H1 (cell line): ENCODE results near the gene UNK. TPM values are rescaled to one million over a fixed set of nuclear protein-coding genes. Genes with fewer than 3 reads are reported as not detected.

Experiments
- CTCF ChIA-PET: fragments of 300-600 bp; sonication (Branson Sonifier 250); formaldehyde crosslinking; loops from one replicate; lab custom pipeline; 2021; ENCODE audit not compliant: partially characterized antibody; lab: Charles Lee
- POLR2A ChIA-PET: fragments of 300-600 bp; sonication (Branson Sonifier 250); formaldehyde crosslinking; loops from one replicate; lab custom pipeline; 2021; ENCODE audit warnings: inconsistent platforms; ENCODE audit not compliant: partially characterized antibody; lab: Charles Lee
- DNase-seq, 2 experiments: peaks; one replicate each; pipeline versions ENCODE4 v3.0.0 to v3.0.0-alpha.2; 2010 to 2022; ENCODE audit warnings: low spot score in 2 of 2, low read depth in 1 of 2, mixed read lengths in 1 of 2
- FAIRE-seq: peaks from 2 replicates; lab custom pipeline; 2011; peaks lifted over from hg19 to GRCh38; lab: Jason Lieb, UNC
- H2AFZ ChIP-seq: 2 replicates; pipeline ENCODE4 v1.8.1; 2012; ENCODE audit warnings: low read length, inconsistent platforms
- H2AK5ac ChIP-seq: 2 replicates; pipeline ENCODE4 v1.6.1; 2013; ENCODE audit warnings: low read depth, low read length
- H2BK120ac ChIP-seq: replicated peaks from 2 replicates; pipeline ENCODE3; 2013; ENCODE audit warnings: low read depth, low read length, inconsistent platforms
- H2BK12ac ChIP-seq: 2 replicates; pipeline ENCODE4 v1.6.1; 2013; ENCODE audit warnings: low read depth, low read length
- H2BK15ac ChIP-seq: 2 replicates; pipeline ENCODE4 v1.6.1; 2013; ENCODE audit warnings: low read length
- H2BK20ac ChIP-seq: 2 replicates; pipeline ENCODE4 v1.6.1; 2013; ENCODE audit warnings: low read length
- H2BK5ac ChIP-seq: 2 replicates; pipeline ENCODE4 v1.6.1; 2013; ENCODE audit warnings: low read depth, low read length
- H3K14ac ChIP-seq: 2 replicates; pipeline ENCODE4 v1.6.1; 2013; ENCODE audit warnings: inconsistent platforms; ENCODE audit not compliant: insufficient read length
- H3K18ac ChIP-seq: 2 replicates; pipeline ENCODE4 v1.6.1; 2013; ENCODE audit warnings: low read length; ENCODE audit errors: extremely low read depth
- H3K23ac ChIP-seq: 2 replicates; pipeline ENCODE4 v1.6.1; 2013; ENCODE audit warnings: inconsistent platforms; ENCODE audit not compliant: insufficient read length
- H3K23me2 ChIP-seq: 2 replicates; pipeline ENCODE4 v1.6.1; 2013; ENCODE audit warnings: low read depth, low read length
- H3K27ac ChIP-seq: 2 replicates; pipeline ENCODE4 v1.6.1; 2011; ENCODE audit warnings: low read depth, low read length, inconsistent platforms
- H3K27me3 ChIP-seq, 4 experiments: replicated peaks in 1 of 4; 1 replicate in 1 of 4; 2 replicates in 3 of 4; pipeline versions ENCODE4 v1.6.1 to v1.8.1; 2011 to 2013; ENCODE audit warnings: low read length in 3 of 4, mild to moderate bottlenecking in 3 of 4, inconsistent platforms in 2 of 4, mixed read lengths in 2 of 4, moderate library complexity in 1 of 4; ENCODE audit not compliant: control insufficient read depth in 3 of 4, insufficient read depth in 3 of 4; ENCODE audit errors: extremely low read depth in 1 of 4
- H3K36me3 ChIP-seq, 4 experiments: 2 replicates each; pipeline versions ENCODE4 v1.6.1 to v1.8.1; 2011 to 2013; ENCODE audit warnings: mild to moderate bottlenecking in 4 of 4, low read length in 3 of 4, moderate library complexity in 2 of 4, control low read depth in 1 of 4, inconsistent platforms in 1 of 4; ENCODE audit not compliant: insufficient read depth in 4 of 4, control insufficient read depth in 2 of 4
- H3K4ac ChIP-seq: replicated peaks from 2 replicates; pipeline ENCODE3; 2013; ENCODE audit warnings: low read length, low read depth, mixed read lengths, inconsistent platforms; ENCODE audit not compliant: insufficient read length
- H3K4me1 ChIP-seq, 4 experiments: replicated peaks in 1 of 4; 1 replicate in 1 of 4; 2 replicates in 3 of 4; pipeline versions ENCODE4 v1.6.1 to v1.8.1; 2011 to 2013; ENCODE audit warnings: low read length in 3 of 4, inconsistent platforms in 2 of 4, mixed read lengths in 1 of 4; ENCODE audit not compliant: insufficient read depth in 4 of 4, control insufficient read depth in 3 of 4
- H3K4me2 ChIP-seq, 2 experiments: 2 replicates each; pipeline versions ENCODE4 v1.6.1 to v1.8.1; 2011 to 2013; ENCODE audit warnings: low read depth in 2 of 2, low read length in 2 of 2, control low read depth in 1 of 2, inconsistent platforms in 1 of 2, mild to moderate bottlenecking in 1 of 2; ENCODE audit not compliant: insufficient read depth in 1 of 2
- H3K4me3 ChIP-seq, 4 experiments: fragments of 200-600, 300-600 bp in 1 of 4; sonication (generic), shearing (Covaris generic), sonication (Bioruptor Twin) in 1 of 4; 2 replicates each; pipeline versions ENCODE4 v1.5.1 to v1.8.1; 2011 to 2016; ENCODE audit warnings: low read length in 4 of 4, low read depth in 3 of 4, control low read depth in 2 of 4, inconsistent platforms in 2 of 4, mild to moderate bottlenecking in 2 of 4, mixed read lengths in 1 of 4, moderate library complexity in 1 of 4; ENCODE audit not compliant: insufficient read depth in 2 of 4; ENCODE audit errors: extremely low read depth in 1 of 4
- H3K56ac ChIP-seq: replicated peaks from 2 replicates; pipeline ENCODE3; 2013; ENCODE audit warnings: low read depth, mild to moderate bottlenecking, mixed read lengths, low read length, inconsistent platforms; ENCODE audit not compliant: insufficient read length
- H3K79me1 ChIP-seq: 2 replicates; pipeline ENCODE4 v1.6.1; 2013; ENCODE audit warnings: low read depth, low read length, control low read depth
- H3K79me2 ChIP-seq, 2 experiments: 2 replicates each; pipeline versions ENCODE4 v1.6.1 to v1.8.1; 2012 to 2013; ENCODE audit warnings: low read length in 2 of 2, mild to moderate bottlenecking in 2 of 2, inconsistent platforms in 1 of 2; ENCODE audit not compliant: insufficient read depth in 2 of 2, control insufficient read depth in 1 of 2
- H3K9ac ChIP-seq, 4 experiments: replicated peaks in 1 of 4; 1 replicate in 1 of 4; 2 replicates in 3 of 4; pipeline versions ENCODE4 v1.6.1 to v1.8.1; 2011 to 2013; ENCODE audit warnings: low read depth in 3 of 4, low read length in 3 of 4, control low read depth in 2 of 4, mild to moderate bottlenecking in 2 of 4, moderate library complexity in 2 of 4, inconsistent platforms in 1 of 4; ENCODE audit errors: extremely low read depth in 1 of 4
- H3K9me3 ChIP-seq, 2 experiments: 2 replicates each; pipeline versions ENCODE4 v1.6.1 to v1.8.1; 2012 to 2013; ENCODE audit warnings: mild to moderate bottlenecking in 2 of 2, moderate library complexity in 2 of 2, control low read depth in 1 of 2, inconsistent platforms in 1 of 2, low read depth in 1 of 2, low read length in 1 of 2, mixed read lengths in 1 of 2; ENCODE audit not compliant: insufficient read depth in 2 of 2
- H4K20me1 ChIP-seq, 2 experiments: replicated peaks in 1 of 2; 2 replicates each; pipeline versions ENCODE3 to v1.8.1; 2011 to 2013; ENCODE audit warnings: inconsistent platforms in 2 of 2, low read length in 2 of 2, mild to moderate bottlenecking in 1 of 2; ENCODE audit not compliant: insufficient read depth in 2 of 2, control insufficient read depth in 1 of 2
- H4K5ac ChIP-seq: 2 replicates; pipeline ENCODE4 v1.6.1; 2013; ENCODE audit warnings: low read length, low read depth, mixed read lengths, inconsistent platforms; ENCODE audit not compliant: insufficient read length
- H4K8ac ChIP-seq: 2 replicates; pipeline ENCODE4 v1.8.0; 2013; ENCODE audit warnings: mild to moderate bottlenecking, moderate library complexity, low read length, inconsistent platforms; ENCODE audit not compliant: insufficient read depth; ENCODE audit errors: extremely low read depth
- H4K91ac ChIP-seq: replicated peaks from 2 replicates; pipeline ENCODE3; 2013; ENCODE audit warnings: low read length, mixed read lengths, inconsistent platforms; ENCODE audit not compliant: insufficient read length
- CHD1 ChIP-seq: IDR thresholded peaks from 2 replicates; pipeline ENCODE4 v1.6.1; 2012; ENCODE audit warnings: low read depth, low read length, improper control_type of control experiment
- CTBP2 ChIP-seq: IDR thresholded peaks from 2 replicates; pipeline ENCODE4 v1.7.0; 2011; ENCODE audit warnings: borderline replicate concordance, mild to moderate bottlenecking, moderate library complexity, mixed read lengths, low read length; ENCODE audit not compliant: insufficient read depth, insufficient read length
- EGR1 ChIP-seq: IDR thresholded peaks from 2 replicates; pipeline ENCODE4 v1.6.1; 2011; ENCODE audit warnings: low read depth, low read length, borderline replicate concordance
- KDM5A ChIP-seq: fragments of 200-600 bp; IDR thresholded peaks from 2 replicates; pipeline ENCODE4 v1.7.1; 2012; ENCODE audit warnings: mild to moderate bottlenecking, low read length, inconsistent platforms, mixed read lengths
- POLR2AphosphoS5 ChIP-seq: IDR thresholded peaks from 2 replicates; pipeline ENCODE4 v1.6.1; 2011; ENCODE audit warnings: low read depth, low read length
- RXRA ChIP-seq: IDR thresholded peaks from 2 replicates; pipeline ENCODE4 v1.6.1; 2011; ENCODE audit warnings: low read depth, mild to moderate bottlenecking, low read length, moderate library complexity; ENCODE audit not compliant: insufficient read depth
- WGBS, 2 experiments: shearing (Covaris generic) in 1 of 2; methylation state at CpG; one replicate each; pipeline versions ENCODE4 v1.1.6 to v1.1.7; 2013 to 2015; ENCODE audit warnings: low lambda C conversion rate in 2 of 2, mixed read lengths in 2 of 2, inconsistent platforms in 1 of 2, low coverage in 1 of 2, missing lambda C conversion rate in 1 of 2; ENCODE audit not compliant: insufficient replicate concordance in 2 of 2, insufficient coverage in 1 of 2, insufficient read length in 1 of 2; ENCODE audit errors: extremely low coverage in 1 of 2, missing lambda C conversion rate in 1 of 2; 5-methylcytosine and 5-hydroxymethylcytosine counted together
- polyA plus RNA-seq, 7 experiments: library from polyadenylated mRNA; depleted of rRNA in 3 of 7; stranded (reverse) in 5 of 7; unstranded in 2 of 7; fragments of >200 nt in 5 of 7; fragments of 200-250 nt in 2 of 7; gene quantifications; 1 replicate in 5 of 7; 2 replicates in 1 of 7; 4 replicates in 1 of 7; pipeline versions ENCODE4 v1.2.1 to v1.2.3, GENCODE V29; 2011 to 2013; ENCODE audit warnings: missing spikeins in 2 of 7, mixed read lengths in 2 of 7
- total RNA-seq: library from RNA; stranded (reverse); fragmentation: NEBNext Ultra II Directional; extraction: Animal tissue kit (Norgen Biotek cat#: 25700); gene quantifications from 2 replicates; pipeline ENCODE4 v1.2.1, GENCODE V29; 2021

UNK gene
- total and polyA plus RNA-seq, 2 of the 8 experiments (the other 6 are each of a cell fraction or from before 2014, with no cell fraction given) = 24.2 to 33.3 TPM

GRCh38 chr17:75774471-75774990 lies 10.1 kb upstream of the UNK start:
- Histone ChIP-seq H3K18ac (no peak overlapping the region), H3K36me3 (peaks cover 0 to 29% (median 14%) of the 10 kb centered on the region in 4 experiments; a peak in 5 of 8 replicates), H2BK5ac (no peak overlapping the region), H3K4ac (no peak overlapping the region), H2BK120ac (no peak overlapping the region), H3K23me2 (no peaks in the 10 kb centered on the region), H3K4me3 (no peak overlapping the region), H4K5ac (no peak overlapping the region), H2AK5ac (no peak overlapping the region), H3K56ac (no peak overlapping the region), H3K4me2 (no peak overlapping the region), H4K8ac (0 out of 2 replicates have a peak overlapping the region, but pooled peaks have one; percentile 45), H3K9ac (no peak overlapping the region; a peak in 1 of 7 replicates), H3K9me3 (no peaks in the 10 kb centered on the region), H3K4me1 (peaks cover 0 to 4% (median 0%) of the 10 kb centered on the region in 4 experiments; a peak in 4 of 7 replicates), H4K91ac (no peak overlapping the region), H3K23ac (no peak overlapping the region), H3K79me2 (peaks cover 3 to 28% of the 10 kb centered on the region in 2 experiments; a peak in 3 of 4 replicates), H2BK12ac (no peak overlapping the region; the same call in 1 of the 2 replicates), H3K14ac (no peak overlapping the region), H3K27ac (no peak overlapping the region), H2AFZ (no peak overlapping the region), H2BK20ac (no peak overlapping the region), H2BK15ac (no peak overlapping the region), H3K79me1 (no peaks in the 10 kb centered on the region), H4K20me1 (peaks cover 10 to 12% of the 10 kb centered on the region in 2 experiments), H3K27me3 (no peaks in the 10 kb centered on the region)
- CTCF ChIA-PET = interaction anchor here (0.8 to 21.4 kb wide), 9 partner anchors 10 to 133 kb away, joined by 3 to 359 read pairs (median 4); partner anchors contain the start of genes GALK1 and UNK
- WGBS, 2 experiments = 95% methylated on average over 4 of the region's 4 CpGs; no CpG with 5 or more reads in 1 of the 2 experiments
- DNase-seq (no peak), FAIRE-seq (no peak)
- POLR2A ChIA-PET = interaction anchor here (1.0 to 8.5 kb wide), 10 partner anchors 11 to 257 kb away, joined by 3 to 425 read pairs (median 24); partner anchors contain the start of genes GALK1, ITGB4, TRIM47 and UNK
- TF ChIP-seq EGR1 (no peak), CTBP2 (no peak), RXRA (no peak), CHD1 (no peak), KDM5A (no peak), POLR2AphosphoS5 (0 out of 2 replicates have a peak, but pooled peaks have one; percentile 10)
